Measurements from ENCODE around the gene RNF182.

GRCh38 chr6:13902922-13903321, 21.8 kb upstream of the RNF182 start:
- TF ChIP-seq CTCF (conservative IDR thresholded peaks at IDR 0.05 in 1 of 2, IDR thresholded peaks at IDR 0.05 in 1 of 2; ENCODE audit: extremely low read depth in 1 of 2, insufficient read depth in 1 of 2, low read depth in 1 of 2, low read length in 2 of 2): no peak
- TF ChIP-seq EZH2 (IDR thresholded peaks at IDR 0.05; ENCODE audit: borderline replicate concordance, low read length): no peak

Measured in mammary epithelial cell (primary cell).